T47D (cell line): ENCODE measurements around the gene TIMM10B.
A peak's percentile ranks its signal among the peaks of the same experiment; 100 is the strongest.

Source experiments
- DNase-seq, 2 experiments: peaks; one replicate each; pipeline versions ENCODE4 v3.0.0 to v3.0.0-alpha.2; 2011 to 2012; ENCODE audit warnings: low read depth in 1 of 2, low spot score in 1 of 2
- JUND ChIP-seq: IDR thresholded peaks from 2 replicates; pipeline ENCODE4 v1.6.1; 2012; ENCODE audit warnings: low read depth
- in situ Hi-C: cut with HindIII; loops from 2 replicates; pipeline ENCODE4 v1.10.0; 2016; ENCODE audit warnings: low sequenced_read_pairs, low pct_unique_long_range_greater_than_20kb

The TIMM10B gene

GRCh38 chr11:6475936-6476335, 5.4 kb upstream of the TIMM10B start:
- peak; percentile 33 to 93 for DNase-seq
- TF ChIP-seq JUND, result no peak
- in situ Hi-C loops, result no loop called here

DNA sequence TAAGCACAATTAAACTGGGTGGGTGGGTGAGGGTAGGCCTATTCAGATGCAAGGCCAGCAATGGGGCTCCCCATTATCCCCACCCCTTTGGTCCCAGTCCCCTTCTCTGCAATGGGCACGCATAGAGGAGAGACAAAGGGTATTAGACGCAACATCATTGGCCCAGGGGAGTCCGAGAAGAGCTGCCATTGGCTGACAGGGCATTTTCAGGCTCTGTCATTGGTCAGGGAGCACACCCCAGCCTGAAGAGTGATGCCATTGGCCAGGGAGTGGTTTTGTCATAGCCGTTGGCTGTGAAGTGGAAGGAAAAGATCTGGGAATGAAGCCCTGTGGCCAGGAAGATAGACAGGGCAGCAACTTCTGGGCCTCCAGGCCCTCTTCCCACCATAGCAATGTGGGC, 4.7 kb upstream of the TIMM10B start:
- peak in 1 of 2 experiments; percentile 57 for DNase-seq
- in situ Hi-C loops, result no loop called here
- TF ChIP-seq JUND, result no peak

DNA sequence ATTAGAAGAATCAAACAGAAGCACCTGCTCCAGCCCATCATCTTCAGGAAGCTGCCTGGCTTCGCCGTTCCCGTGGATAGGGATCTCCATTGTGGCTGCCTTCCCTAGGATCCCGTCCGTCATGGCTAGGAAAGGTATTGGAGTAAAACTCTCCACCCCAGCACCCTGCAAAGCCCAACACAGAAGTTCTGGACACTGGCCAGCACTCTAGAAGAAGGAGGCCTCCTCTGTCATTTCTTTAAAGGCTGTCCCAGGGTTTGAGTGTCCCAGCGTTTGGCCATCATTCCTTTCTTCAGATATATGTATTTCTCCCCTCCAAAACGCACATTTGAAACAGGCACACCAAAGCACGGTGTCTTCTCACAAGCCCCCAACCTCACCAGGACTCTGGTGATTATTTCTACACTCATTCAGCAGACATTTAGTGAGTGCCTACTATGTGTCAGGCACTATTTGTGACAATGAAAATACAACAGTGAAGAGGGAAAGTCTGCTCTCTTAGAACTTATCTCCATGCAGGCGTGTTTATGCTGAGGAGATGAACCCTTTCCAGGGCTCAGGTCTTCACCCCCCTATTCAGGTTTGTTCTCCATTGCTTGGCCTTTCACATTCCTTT, 894 bp upstream of the TIMM10B start:
- in situ Hi-C loops, result no loop called here
- no peak for TF ChIP-seq JUND

DNA sequence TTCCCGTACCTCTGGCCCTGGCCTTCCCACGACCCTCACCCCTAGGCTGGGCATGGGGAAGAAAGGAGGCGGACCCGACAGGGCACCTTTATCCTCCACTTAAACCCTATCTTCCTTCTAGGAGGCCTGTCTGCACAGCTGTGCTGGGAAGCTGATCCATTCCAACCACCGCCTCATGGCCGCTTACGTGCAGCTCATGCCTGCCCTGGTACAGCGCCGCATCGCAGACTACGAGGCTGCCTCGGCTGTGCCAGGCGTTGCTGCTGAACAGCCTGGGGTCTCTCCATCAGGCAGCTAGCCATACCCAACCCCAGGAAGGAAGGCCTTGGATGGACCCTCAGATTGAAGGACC, 599 bp downstream of the TIMM10B start:
- TF ChIP-seq JUND, result no peak
- in situ Hi-C loops, result no loop called here
- no peak for DNase-seq

More for the DNA sequence above, 894 bp upstream of the TIMM10B start:
- peak in 1 of 2 experiments; percentile 35 for DNase-seq

DNA sequence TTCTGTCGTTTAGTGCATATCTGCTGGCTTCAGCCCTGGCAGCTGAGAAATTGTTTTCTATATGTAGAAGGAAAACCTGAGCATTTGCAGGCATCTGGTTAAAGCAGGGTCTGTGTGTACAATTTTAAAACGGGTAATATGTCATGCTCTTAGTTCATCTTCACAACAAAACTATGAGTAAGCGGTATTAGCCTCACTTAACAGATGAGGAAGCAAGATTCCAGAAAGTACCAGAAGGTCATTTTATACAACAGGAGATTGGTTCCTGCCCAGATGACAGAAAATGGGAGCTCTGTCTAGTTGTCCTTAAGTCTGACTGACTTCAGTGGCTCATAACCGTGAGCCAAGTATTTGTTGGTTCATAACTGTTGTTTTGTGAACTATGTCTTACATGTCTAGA, 1.1 kb downstream of the TIMM10B start:
- no peak for DNase-seq
- no peak for TF ChIP-seq JUND
- in situ Hi-C loops, result no loop called here

- TF ChIP-seq JUND, result no peak
- no peak for DNase-seq
- in situ Hi-C loops, result no loop called here
Observed at GRCh38 chr11:6483015-6483414, 1.7 kb downstream of the TIMM10B start.

DNA sequence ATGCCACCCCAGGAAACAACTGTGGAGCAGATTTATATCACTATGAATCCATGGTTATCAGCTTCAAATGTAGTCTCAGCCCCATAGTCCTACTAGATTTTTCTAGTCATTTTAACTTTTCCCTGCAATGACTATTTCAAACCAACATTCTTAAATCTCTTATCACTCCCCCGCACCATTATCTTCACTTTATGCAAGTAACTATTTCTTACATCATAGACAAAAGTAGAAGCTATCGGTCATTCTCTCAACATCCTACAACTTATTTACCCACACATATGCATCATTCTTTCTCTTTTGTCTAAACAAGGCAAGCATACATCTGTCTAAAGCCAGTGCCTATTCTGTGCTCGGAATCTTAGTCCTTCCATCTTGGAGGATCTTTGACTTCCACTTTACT, 4.4 kb downstream of the TIMM10B start:
- no peak for DNase-seq
- no peak for TF ChIP-seq JUND
- in situ Hi-C loops, result no loop called here

GRCh38 chr11:6486256-6486655, 5.0 kb downstream of the TIMM10B start:
- in situ Hi-C loops, result no loop called here
- no peak for DNase-seq
- TF ChIP-seq JUND, result no peak

DNA sequence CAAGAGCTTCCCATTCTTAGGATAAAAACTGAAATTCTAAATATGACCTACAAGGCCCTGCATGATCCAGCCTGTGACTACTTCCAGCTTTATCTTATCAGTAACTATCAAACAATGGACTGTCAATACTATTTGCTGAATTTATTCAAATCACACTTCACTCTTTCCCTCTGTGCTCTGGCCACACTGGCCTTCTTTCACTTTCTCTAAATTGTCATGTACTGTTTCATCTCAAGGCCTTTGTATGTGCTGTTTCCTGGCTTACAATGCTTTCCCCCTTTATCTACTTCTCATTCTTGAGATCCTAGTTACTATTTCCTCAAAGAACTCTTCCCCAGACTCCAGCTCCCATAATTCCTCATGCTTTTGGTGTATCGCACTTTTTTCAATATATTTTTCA, 5.6 kb downstream of the TIMM10B start:
- TF ChIP-seq JUND, result no peak
- DNase-seq, result no peak
- in situ Hi-C loops, result no loop called here

DNA sequence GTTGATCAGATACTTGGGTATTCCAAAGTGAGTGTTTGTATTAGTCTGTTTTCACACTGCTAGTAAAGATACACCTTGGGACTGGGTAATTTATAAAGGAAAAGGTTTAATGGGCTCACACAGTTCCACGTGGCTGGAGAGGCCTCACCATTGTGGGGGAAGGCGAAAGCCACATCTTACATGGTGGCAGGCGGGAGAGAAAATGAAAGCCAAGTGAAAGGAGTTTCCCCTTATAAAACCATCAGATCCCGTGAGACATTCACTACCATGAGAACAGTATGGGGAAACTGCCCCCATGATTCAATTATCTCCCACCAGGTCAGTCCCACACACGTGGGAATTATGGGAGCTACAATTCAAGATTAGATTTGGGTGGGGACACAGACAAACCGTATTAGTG, 7.0 kb downstream of the TIMM10B start:
- in situ Hi-C loops, result no loop called here
- no peak for TF ChIP-seq JUND
- DNase-seq, result no peak

DNA sequence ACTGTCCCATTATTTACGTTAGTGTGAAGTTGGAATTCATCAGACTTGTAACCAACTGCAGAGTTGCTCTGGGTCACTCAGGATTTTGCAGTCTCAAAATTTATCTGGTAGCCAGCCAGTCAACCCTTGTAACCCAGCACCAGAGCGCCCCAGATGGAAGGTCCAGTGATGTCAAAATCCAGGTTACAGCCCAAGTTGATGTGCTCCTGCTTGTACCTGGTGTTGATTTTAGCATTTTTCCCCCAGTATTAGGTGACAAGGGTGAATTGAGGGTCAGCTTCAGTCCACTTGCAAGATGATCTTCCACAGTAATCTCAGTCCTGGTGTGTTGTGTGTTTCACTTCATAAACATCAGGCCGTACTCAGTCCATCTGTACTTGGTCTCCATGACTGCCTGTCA, 7.5 kb downstream of the TIMM10B start:
- no peak for DNase-seq
- in situ Hi-C loops, result no loop called here
- no peak for TF ChIP-seq JUND

DNA sequence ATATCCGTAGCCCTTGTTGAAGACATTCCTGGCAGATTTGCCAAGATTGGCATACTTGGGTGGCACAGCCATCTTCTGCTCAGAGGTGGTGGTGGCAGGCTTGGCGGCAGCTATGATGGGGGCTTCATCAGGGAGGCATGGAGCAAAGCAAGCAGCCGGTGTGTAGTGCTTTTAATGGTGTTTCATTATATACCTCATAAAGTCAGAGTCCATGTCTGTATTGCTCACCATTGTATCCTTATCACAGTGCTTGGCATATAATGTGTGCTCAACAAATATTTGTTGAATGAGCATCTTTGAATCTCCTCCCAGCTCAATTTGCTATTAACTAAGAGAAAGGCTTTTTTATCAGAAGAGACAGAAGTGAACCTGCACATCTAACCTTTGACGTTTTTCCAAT, 8.0 kb downstream of the TIMM10B start:
- in situ Hi-C loops, result no loop called here
- no peak for TF ChIP-seq JUND
- DNase-seq, result no peak

- DNase-seq, result no peak
- no peak for TF ChIP-seq JUND
- in situ Hi-C loops, result no loop called here
Observed at GRCh38 chr11:6497069-6497839, 16.0 kb downstream of the TIMM10B start, which contains the start of gene DNHD1. Gene DNHD1 (plus strand): TSS chr11:6497280. CDS start chr11:6498216, 936 bp downstream.
